GM19099 (cell line): ENCODE measurements around the gene UPF3B.

Source experiments
- POLR2A ChIP-seq: IDR thresholded peaks from 3 replicates; pipeline ENCODE4 v1.6.1; 2011; ENCODE audit warnings: low read depth; ENCODE audit not compliant: insufficient read length; ENCODE audit errors: extremely low read depth

Gene UPF3B

GRCh38 chrX:119833905-119834304 is 18.9 kb downstream of the UPF3B start:
- TF ChIP-seq POLR2A = no peak

- no peak for TF ChIP-seq POLR2A
These were observed 24.3 kb downstream of the UPF3B start for GRCh38 chrX:119828446-119828845.

- no peak for TF ChIP-seq POLR2A
These were observed 26.3 kb downstream of the UPF3B start for GRCh38 chrX:119826399-119826959.

GRCh38 chrX:119817130-119817690 is 35.6 kb downstream of the UPF3B start:
- no peak for TF ChIP-seq POLR2A

GRCh38 chrX:119816300-119816699 is 36.5 kb downstream of the UPF3B start:
- no peak for TF ChIP-seq POLR2A

GRCh38 chrX:119809185-119809666 is 43.5 kb downstream of the UPF3B start:
- no peak for TF ChIP-seq POLR2A

- no peak for TF ChIP-seq POLR2A
These were observed 50.2 kb downstream of the UPF3B start for GRCh38 chrX:119802546-119802945.

GRCh38 chrX:119801253-119802221 is 51.2 kb downstream of the UPF3B start:
- no peak for TF ChIP-seq POLR2A

- TF ChIP-seq POLR2A = peak; percentile 91
These were observed 61.1 kb downstream of the UPF3B start, which contains the start of gene RPL39 for GRCh38 chrX:119791437-119792231. TSS of gene RPL39 (minus strand) at chrX:119791630. CDS start at chrX:119791576, 54 bp downstream.

- TF ChIP-seq POLR2A = no peak
These were observed 61.8 kb downstream of the UPF3B start for GRCh38 chrX:119790977-119791436.

GRCh38 chrX:119784747-119785446 is 67.9 kb downstream of the UPF3B start:
- TF ChIP-seq POLR2A = no peak
